EL (cell line): ENCODE data around the gene PGAP3.

ENCODE experiments used
- DNase-seq: peaks from one replicate; pipeline ENCODE4 v3.0.0-alpha.2; 2016

The PGAP3 gene

GRCh38 chr17:39659279-39660010 lies 28.4 kb downstream of the PGAP3 start:
- DNase-seq, result no peak

- no peak for DNase-seq
Observed at GRCh38 chr17:39658760-39659159, 29.1 kb downstream of the PGAP3 start.

GRCh38 chr17:39658346-39658745 lies 29.5 kb downstream of the PGAP3 start:
- DNase-seq, result no peak

- no peak for DNase-seq
Observed at GRCh38 chr17:39655105-39655504, 32.8 kb downstream of the PGAP3 start.

- peak; percentile 47 for DNase-seq
Observed at GRCh38 chr17:39653662-39654331, 34.1 kb downstream of the PGAP3 start.

- DNase-seq, result no peak
Observed at GRCh38 chr17:39653316-39653661, 34.6 kb downstream of the PGAP3 start.

- no peak for DNase-seq
Observed at GRCh38 chr17:39652587-39653315, 35.1 kb downstream of the PGAP3 start.

DNA sequence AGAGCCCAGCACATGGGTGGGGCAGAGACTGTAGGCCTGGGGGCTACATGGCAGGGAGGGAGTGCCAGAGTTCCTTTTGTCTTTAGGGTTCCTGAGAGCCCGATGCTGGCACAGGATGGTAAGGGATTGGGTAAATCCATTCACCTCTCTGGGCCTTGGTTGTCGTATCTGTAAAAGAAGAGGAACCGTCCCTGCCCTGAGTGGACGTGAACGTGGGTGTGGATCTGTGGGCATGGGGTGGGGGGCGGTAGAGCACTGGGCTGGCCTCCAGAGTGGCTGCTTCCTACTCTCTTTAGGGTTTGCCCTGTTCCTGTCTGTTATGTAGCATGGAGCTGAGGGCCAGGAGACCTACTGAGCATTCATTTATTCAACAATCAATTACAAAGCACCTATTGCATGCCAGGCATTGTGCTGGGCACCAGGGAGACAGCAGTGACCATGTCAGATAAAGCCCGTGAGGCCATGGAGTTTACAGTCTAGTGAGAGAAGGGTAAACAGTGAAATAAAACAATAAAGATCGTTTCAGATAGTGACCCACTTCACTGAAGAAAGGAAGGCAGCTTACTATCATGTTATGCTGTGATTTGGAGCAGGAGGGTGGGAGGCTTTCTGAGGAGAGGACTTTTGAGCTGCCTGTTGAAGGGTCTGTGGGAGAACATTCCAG lies 35.8 kb downstream of the PGAP3 start:
- DNase-seq, result no peak

GRCh38 chr17:39650121-39650579 lies 37.7 kb downstream of the PGAP3 start:
- DNase-seq, result no peak

- DNase-seq, result no peak
Observed at GRCh38 chr17:39648616-39649366, 39.1 kb downstream of the PGAP3 start.

DNA sequence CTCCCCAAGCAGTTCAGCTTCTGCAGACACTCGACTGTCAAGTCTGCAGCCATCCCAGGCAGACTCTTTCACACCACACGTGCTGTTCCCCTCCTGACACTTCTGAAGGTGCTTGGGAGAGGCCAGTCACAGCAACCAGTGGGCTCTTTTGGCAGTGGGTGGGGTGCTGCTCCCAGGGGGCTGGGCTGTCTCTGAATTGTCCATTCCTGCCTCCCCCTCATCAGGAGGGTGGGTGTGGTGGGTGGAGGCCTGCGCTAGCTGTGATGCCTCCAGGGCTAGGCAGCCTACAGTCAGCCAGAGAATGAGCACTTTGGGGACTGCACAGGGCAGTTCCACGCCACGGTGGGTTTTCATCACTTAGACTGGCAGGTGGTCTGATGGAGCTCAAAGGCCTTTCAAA lies 40.6 kb downstream of the PGAP3 start:
- DNase-seq, result no peak

DNA sequence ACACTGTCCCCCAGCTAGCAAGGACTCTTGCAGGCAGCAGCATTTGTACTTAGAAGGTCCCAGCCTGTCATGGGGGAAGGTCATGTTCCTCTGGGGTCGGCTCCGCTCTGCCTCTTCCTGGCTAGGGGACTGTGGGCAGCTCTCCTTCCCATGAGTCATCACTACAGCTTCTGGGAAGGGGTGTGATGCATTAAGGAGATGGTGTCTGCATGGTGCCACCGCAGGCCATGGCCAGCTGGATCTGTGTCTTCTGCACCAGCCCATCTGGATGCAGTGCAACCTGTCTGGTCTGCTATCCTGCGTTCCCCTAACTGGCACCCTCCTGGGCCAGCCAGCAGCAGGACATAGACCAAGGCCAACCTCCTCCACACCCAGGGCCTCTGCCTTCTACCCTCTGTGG lies 44.6 kb downstream of the PGAP3 start:
- DNase-seq, result peak; percentile 62

DNA sequence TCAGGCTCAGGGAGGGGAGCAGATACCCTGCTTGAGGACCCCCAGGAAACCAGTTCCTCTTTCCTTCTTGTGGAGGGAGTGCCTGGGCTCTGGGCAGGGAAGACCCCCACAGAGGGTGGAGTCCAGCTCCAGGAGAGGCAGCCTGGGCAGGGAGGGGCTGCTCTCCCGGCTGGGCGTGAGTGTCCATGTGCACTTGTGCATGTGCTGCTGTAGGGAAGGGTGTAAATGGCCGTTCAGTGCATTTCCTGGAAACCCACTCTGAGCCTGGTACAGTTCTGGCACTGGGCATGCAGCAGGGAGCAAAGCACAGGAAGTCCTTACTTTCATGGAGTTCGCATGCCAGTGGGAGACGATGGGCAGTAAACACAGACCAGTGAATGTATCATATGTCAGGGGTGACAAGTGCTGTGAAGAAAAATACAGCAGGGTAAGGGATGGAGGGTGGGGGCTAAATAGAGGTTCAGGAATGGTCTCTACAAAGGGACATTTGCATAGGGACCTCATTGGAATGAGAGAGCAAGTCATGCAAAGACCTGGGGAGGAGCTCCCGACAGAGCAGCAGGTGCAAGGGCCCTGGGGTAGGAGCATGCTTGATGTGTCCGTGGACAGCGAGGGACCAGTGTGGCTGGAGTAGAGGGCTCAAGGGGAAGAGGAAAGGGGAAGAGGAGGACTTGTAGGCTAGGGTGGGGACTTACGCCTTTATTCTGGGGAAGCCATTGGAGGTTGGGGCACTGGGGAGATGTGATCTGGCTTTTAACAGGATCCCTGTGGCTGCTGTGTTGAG lies 45.4 kb downstream of the PGAP3 start:
- DNase-seq, result no peak

GRCh38 chr17:39641883-39642282 lies 46.0 kb downstream of the PGAP3 start:
- DNase-seq, result no peak

GRCh38 chr17:39641097-39641496 lies 46.8 kb downstream of the PGAP3 start:
- no peak for DNase-seq

DNA sequence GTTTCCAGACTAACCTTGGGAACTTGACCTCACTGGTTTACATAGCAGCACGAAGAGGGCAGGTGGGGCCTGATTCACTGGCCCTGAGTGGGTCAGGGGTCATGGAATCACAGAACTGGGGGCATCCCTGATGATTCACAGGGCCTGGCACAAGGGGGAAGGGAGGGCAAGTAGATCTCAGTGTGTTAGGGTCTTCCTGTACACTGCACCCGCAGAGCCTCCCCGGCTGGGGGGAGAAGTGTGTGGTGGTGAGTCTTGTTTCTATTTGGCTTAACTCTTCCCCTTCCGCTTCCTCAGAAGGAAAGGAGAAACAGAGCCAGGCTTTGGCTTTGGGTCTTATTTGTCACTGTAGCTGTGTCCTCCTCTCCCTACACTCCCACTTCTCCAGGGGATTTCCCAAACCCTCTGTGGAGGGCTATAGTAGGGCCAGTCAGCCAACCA lies 47.2 kb downstream of the PGAP3 start:
- DNase-seq, result no peak

GRCh38 chr17:39639566-39640458 lies 48.0 kb downstream of the PGAP3 start:
- DNase-seq, result peak; percentile 21

- no peak for DNase-seq
Observed at GRCh38 chr17:39639043-39639442, 48.8 kb downstream of the PGAP3 start.

DNA sequence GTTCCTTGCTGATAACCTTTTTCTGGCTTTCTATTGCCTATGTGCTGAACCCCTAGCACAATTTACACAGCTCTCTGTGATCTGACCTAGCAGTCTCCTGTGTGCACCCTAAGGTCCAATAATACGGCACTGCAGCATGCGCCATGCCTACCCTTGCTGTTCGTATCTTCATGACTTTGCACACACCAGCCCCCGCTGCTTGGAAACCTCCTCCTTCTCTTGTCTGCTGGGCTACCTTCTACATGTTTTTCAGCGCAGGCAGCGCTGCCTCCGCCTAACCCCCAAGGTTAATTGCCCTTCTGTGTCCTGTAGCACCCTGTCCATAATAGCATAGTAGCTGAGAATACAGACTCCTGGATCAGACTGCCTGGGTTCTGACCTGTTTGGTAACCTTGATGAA lies 49.5 kb downstream of the PGAP3 start:
- DNase-seq, result no peak

- DNase-seq, result peak; percentile 87
Observed at GRCh38 chr17:39636927-39637736, 50.7 kb downstream of the PGAP3 start, which contains the start of gene STARD3. STARD3 (plus strand) TSS chr17:39637144; CDS start chr17:39653532, 16,388 bp downstream.
